ENCODE measurements around the gene ABR.

Gene ABR

GRCh38 chr17:1160591-1161390 lies 19.0 kb downstream of the ABR start:
- no peak overlapping the region for H3K4me3 ChIP-seq (ENCODE audit: low read depth, low read length)
- DNase-seq (ENCODE audit: low read depth) = no peak
- TF ChIP-seq MYC (IDR thresholded peaks at IDR 0.05; ENCODE audit: low read depth, low read length) (no peak), CTCF (IDR thresholded peaks at IDR 0.05; ENCODE audit: low read depth, low read length) (no peak), MAX (IDR thresholded peaks at IDR 0.05; ENCODE audit: low read depth, low read length) (no peak), POLR2A (IDR thresholded peaks at IDR 0.05; ENCODE audit: extremely low read depth, insufficient read length) (no peak)

- TF ChIP-seq MAX (IDR thresholded peaks at IDR 0.05; ENCODE audit: low read depth, low read length) = no peak
- TF ChIP-seq POLR2A (IDR thresholded peaks at IDR 0.05; ENCODE audit: extremely low read depth, insufficient read length) = no peak
- TF ChIP-seq CTCF (IDR thresholded peaks at IDR 0.05; ENCODE audit: low read depth, low read length) = no peak
- TF ChIP-seq MYC (IDR thresholded peaks at IDR 0.05; ENCODE audit: low read depth, low read length) = no peak
- no peak for DNase-seq (ENCODE audit: low read depth)
- no peak overlapping the region for H3K4me3 ChIP-seq (ENCODE audit: low read depth, low read length)
Observed at GRCh38 chr17:1159431-1160180, 20.2 kb downstream of the ABR start.

GRCh38 chr17:1158879-1159278 lies 20.9 kb downstream of the ABR start:
- no peak for DNase-seq (ENCODE audit: low read depth)
- no peak overlapping the region for H3K4me3 ChIP-seq (ENCODE audit: low read depth, low read length)
- TF ChIP-seq MAX (IDR thresholded peaks at IDR 0.05; ENCODE audit: low read depth, low read length) = no peak
- no peak for TF ChIP-seq POLR2A (IDR thresholded peaks at IDR 0.05; ENCODE audit: extremely low read depth, insufficient read length)
- no peak for TF ChIP-seq CTCF (IDR thresholded peaks at IDR 0.05; ENCODE audit: low read depth, low read length)
- TF ChIP-seq MYC (IDR thresholded peaks at IDR 0.05; ENCODE audit: low read depth, low read length) = no peak

GRCh38 chr17:1156864-1157263 lies 22.9 kb downstream of the ABR start:
- no peak for DNase-seq (ENCODE audit: low read depth)
- no peak overlapping the region for H3K4me3 ChIP-seq (ENCODE audit: low read depth, low read length)
- TF ChIP-seq POLR2A (IDR thresholded peaks at IDR 0.05; ENCODE audit: extremely low read depth, insufficient read length) (no peak), MAX (IDR thresholded peaks at IDR 0.05; ENCODE audit: low read depth, low read length) (no peak), MYC (IDR thresholded peaks at IDR 0.05; ENCODE audit: low read depth, low read length) (no peak), CTCF (IDR thresholded peaks at IDR 0.05; ENCODE audit: low read depth, low read length) (no peak)

- TF ChIP-seq MYC (IDR thresholded peaks at IDR 0.05; ENCODE audit: low read depth, low read length) (no peak), MAX (IDR thresholded peaks at IDR 0.05; ENCODE audit: low read depth, low read length) (no peak), POLR2A (IDR thresholded peaks at IDR 0.05; ENCODE audit: extremely low read depth, insufficient read length) (no peak), CTCF (IDR thresholded peaks at IDR 0.05; ENCODE audit: low read depth, low read length) (no peak)
- no peak overlapping the region for H3K4me3 ChIP-seq (ENCODE audit: low read depth, low read length)
- no peak for DNase-seq (ENCODE audit: low read depth)
Observed at GRCh38 chr17:1154704-1155103, 25.1 kb downstream of the ABR start.

Data from NB4 (cell line).